Mucosa of gallbladder (tissue), 1 donor: ENCODE results near the gene DNPEP. TPM values are rescaled to one million over a fixed set of nuclear protein-coding genes. Genes with fewer than 3 reads are reported as not detected.

Experiments used
- DNase-seq: peaks from one replicate; pipeline ENCODE4 v3.0.0-alpha.2; 2020; ENCODE audit warnings: low spot score
- total RNA-seq: library from RNA; stranded (reverse); gene quantifications from one replicate; pipeline ENCODE4 v1.2.1, GENCODE V29; 2021
- donor health status: DM: no; HTN: no; CAD: no.

DNPEP gene
- total RNA-seq, 1 donor from 2014 or later, result 58.5 TPM

DNA sequence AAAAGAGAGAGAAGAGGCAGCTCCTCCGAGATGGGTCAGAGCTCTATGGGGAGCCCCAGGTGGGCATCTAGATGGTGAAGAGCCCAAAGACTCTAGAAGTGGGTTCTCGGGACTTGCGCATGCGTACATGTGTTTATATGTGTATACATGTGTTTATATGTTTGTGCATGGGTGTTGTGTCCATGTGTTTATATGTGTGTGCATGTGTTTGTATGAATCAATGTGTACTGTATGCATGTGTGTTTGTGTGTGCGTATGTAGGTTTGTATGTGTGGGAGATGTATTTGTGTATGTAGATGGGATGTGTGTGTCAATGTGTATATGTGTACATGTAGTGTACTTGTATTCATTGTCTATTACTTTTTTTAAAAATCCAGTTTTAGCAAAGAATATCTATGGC is 25.6 kb downstream of the DNPEP start:
- no peak for DNase-seq

DNA sequence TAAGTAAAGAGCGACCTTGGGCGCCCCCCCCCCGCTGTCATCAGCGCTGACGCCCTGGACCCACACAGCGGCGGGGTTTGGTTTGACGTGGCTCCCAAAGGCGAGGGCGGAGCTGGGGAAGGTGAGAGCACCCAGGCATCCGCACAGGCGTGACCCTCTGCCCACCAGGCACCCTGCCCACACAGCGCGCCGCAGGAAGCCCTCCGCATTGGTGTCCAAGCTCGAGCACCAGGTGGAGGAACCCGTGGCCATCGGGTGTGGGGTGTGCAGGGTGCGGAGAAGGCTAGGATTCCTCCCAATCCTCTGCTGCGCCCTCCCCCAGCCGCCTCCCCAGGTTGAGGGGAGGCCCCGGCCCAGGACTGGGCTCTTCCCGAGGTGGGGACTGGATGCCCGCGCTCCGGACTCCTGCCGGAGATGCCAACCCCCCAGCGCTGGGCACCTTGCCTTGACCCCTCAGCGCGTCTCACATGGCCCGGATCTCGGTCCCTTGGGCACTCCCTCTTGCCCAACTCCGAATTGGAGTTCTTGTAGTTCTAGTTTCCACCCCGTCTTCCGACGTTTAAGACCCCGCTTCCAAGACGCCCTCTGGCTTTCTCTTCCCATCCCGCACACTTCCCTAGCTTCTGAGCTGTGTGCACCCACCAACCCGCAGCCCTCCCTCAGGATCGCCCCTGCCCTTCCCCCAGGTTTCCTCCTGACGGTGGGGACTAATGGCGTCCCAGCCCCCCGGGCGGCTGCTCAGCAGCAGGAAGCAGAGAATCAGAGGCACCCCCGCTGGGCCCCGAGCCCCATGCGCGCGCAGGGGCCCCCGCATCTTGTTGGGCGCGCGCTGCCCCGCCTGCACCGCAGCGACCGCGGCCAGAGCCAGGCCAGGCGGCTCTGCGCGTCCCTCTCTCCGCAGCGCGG is 29.3 kb downstream of the DNPEP start:
- DNase-seq, result no peak

DNA sequence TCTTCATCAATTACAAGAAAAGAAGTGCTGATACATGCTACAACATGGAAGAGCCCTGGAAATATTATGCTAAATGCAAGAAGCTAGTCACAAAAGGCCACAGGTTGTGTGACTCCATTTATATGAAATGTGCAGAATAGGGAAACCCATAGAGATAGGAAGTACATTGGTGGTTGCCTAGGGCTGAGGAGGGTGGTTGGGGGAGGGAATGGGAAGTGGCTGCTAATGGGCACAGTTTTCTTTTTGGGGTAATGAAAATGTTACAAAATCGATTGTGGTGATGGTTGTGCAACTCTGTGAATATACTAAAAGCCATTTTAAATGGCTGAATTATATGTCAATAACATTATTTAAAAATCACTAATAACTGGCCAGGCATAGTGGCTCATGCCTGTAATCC is 30.9 kb downstream of the DNPEP start:
- DNase-seq, result no peak

DNA sequence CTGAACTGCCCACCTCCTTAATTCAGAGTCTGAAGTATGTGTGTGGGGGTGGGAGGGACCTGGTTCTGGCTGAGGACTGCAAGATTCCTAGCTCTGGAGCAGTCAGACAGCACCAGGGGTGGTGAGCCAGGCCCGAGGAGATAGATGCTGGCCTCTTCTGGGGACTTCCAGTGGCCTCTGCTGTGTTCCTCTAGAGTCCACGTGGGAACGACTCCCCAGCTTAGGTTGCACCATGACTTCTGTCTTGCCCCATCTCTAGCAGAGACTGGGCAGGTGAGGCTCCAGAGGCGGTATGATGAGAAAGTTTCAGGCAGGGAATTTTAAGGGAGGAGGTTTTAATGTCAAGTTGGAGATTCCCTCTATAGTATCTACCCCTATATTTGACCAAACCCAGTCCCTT is 33.1 kb downstream of the DNPEP start:
- DNase-seq, result no peak

DNA sequence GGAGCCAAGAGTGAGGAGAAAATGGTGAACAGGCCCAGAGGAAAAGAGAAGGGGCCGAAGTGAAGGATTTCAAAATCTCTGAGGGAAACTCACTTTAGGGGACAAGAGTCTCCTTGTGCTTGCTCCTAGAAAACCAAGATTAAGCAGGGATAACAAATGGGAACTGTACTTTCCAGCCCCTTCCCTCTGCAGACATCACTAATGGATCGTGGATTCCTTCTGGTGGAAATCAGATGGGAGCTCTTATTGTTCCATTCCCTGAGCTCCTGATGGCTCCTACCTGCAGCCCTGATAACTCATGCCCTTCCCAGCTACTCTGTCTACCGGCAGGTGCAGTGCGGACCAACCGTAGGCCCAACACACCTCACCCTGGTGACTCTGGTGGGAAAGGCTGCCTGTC is 34.6 kb downstream of the DNPEP start:
- DNase-seq, result no peak

DNA sequence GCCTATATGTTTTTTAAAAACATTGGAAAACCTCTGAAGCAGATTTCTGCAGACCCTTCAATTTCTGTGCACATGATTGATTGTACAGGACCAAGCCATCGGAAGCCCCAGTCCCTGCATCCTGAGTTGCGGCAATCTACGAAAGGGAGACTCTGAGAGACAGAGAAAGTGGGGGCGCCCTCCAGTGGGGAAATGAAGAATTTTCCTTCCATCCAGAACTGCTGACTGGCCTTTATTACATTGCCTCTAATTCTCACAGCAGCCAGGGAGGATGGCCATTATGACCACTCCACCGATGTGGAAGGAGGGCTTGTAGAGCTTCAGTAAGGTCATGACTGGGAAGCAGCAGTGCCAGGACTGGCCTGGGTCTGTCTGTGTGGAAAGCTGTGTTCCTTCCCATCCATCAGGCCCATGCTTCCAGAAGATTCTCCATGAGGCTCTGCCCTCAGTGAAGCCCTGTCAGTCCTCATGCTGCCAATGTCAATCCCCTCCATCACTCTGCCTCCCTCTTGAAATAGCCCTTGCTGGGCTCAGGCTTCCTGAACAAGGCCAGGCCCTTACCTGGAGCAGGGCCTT is 35.2 kb downstream of the DNPEP start:
- DNase-seq, result peak; percentile 60

DNA sequence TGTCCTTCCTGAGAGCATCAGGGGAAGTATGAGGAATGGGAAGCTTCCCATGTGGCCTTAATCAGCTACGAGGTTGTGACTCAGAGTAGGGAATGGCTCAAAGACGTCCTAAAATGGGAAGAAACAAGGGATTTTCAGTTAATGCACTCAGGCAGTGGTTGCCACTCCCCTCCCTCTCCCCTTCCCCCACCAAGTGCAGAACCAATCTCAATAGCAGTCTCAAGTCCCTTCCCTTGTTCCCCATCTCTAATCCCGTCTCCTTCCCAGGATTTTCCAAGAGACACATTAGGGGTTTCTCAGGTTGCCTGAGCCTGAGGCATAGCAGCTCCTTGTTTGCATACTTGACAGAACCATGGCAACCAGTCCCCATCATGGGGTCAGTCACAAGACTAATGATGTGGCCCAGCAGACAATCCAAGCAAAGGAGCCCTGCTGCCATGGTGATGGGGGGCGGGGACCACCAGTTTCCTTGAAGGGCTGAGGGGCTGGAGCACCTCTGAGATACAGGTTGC is 36.9 kb downstream of the DNPEP start:
- DNase-seq, result no peak

DNA sequence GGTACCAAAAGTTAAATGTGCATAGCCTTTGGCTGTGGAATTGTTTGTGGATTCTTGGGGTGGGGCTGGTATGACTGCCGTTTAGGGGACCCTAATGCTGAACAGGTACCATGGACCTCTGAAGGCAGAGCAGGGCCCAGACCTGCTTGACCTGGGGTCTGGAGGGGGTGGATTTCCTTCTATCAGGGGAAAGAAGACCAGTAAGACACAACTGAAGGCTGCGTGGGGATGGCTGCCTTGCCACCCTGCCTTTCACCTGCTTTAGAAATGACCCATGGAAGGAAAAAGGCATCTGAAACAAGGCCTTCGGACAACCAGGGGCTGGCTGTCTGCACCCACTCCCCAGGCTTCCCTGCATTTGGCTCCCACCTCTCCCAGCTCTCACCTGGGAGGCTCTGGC is 37.5 kb downstream of the DNPEP start:
- no peak for DNase-seq

DNA sequence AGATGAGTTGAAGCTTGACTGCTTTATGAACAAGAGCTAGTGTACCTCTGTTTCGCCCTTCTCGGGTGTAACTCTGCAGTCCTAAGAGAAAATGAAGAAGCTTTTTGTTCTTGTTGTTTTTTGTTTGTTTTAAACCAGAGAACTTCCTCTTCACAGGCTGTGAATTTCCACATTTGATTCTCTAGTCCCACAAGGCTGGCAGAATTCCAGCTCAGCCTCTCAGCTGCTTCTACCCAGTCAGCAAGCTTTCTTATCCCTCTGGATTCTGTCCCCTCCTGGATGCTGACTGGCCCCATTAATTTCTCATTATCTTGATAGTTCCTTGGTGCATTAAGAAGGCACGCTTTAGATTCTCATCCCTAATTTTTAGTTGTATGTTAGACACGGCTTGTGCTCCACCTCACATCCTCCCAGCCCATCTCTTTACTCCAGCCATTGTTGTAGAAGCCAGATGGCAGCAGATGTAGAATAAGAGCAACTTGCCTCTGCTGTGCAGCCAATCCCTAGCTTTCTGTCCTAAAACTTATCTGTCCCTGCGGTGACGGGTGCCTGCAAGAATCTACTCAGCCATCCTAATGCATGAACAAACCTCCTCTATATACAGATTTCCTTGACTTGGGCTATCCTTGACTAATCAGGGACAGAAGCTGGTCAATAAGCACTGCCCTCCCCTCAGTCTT is 42.8 kb downstream of the DNPEP start:
- DNase-seq, result peak; percentile 53

DNA sequence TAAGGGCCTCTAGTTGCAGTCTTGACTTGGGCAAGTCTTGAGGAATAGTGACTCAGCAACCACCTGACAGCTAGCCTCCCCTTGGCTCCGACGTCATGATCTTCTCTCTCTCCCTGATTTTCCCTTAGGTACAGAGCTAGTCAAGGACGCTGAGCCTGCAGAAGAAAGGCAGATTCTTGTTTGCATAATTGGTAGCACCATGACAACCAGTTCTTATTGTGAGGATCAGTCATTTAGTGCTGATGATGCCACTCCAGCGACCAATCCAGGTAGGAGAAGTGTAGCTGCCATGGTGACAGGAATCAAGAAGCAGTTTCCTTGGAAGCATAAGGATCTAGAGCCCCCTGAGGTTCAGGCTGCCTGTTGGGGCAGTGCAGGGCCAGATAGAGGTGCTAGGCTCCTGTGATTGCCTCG is 52.3 kb downstream of the DNPEP start:
- no peak for DNase-seq

DNA sequence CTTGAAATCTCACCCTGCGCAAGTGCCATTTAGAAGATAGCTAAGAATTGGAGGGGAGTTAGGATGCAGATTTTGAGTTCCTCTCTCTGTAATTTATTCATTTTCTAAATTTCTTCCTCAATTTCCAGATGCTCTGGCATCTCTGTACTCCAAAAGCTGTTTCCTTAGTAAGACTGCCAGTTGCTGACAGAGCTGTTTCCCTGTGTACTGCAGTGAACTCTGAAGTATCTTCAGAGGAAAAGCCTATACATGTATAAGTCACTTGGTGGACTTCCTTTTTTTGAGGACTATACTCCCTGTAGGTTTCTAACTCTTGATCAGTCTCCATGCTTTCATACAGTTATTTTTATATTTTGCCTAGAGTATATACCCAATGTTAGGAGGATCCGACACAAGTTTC is 53.6 kb downstream of the DNPEP start:
- no peak for DNase-seq

DNA sequence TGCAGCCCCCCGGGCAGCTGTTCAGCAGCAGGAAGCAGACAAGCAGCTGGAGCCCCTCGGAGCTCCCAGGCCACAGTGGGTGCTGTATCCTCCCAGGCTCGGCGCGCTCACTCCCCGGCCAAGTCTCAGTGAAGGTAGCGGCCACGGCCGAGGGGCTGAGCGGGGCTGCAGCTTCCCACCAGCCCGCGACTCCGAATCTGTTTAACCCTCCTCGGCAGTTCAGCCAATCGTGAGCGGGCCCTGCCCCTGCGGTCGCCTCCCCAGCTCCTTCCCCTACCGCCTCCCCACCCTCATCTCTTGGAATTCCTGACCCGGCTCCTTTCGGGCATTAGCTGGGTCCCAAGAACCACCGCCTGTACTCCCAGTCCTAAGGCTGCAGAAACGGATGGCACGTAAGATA is 55.2 kb downstream of the DNPEP start, which contains the start of gene RESP18:
TSS of gene RESP18 (minus strand) at position 203 of the 400 bp plus-strand sequence.
- DNase-seq, result no peak

DNA sequence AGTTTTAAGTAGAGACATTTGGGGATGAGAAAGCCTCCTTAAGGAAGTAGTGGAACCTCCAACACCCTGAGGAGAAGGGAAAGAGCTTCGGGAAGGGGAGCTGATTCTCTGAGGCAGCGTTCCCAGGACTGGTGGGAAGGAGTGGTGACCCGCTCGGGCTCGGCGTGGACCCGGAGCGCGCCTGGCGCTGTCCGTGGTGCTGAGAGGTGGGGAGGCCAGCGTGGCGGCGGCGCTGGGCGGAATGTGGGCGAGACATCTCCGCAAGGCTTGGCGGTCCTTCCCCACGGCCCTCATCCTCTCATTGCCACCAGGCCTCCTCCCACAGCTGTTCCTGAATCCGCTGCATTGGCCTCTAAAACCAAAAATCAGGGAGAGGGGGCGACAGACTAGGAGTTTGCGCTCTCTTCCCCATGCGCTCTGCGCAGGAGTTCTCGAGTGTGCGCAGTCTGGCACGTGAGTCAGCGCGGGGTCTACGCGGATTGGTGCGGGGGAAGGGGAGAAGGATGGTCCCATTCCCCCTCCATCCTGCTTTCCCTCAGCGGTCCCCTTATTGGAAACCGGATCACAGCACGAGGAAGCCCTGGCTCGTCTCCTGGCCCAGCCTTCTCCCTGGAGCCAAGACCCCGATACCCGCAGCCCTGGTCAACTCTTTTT is 56.0 kb downstream of the DNPEP start:
- peak; percentile 32 for DNase-seq

DNA sequence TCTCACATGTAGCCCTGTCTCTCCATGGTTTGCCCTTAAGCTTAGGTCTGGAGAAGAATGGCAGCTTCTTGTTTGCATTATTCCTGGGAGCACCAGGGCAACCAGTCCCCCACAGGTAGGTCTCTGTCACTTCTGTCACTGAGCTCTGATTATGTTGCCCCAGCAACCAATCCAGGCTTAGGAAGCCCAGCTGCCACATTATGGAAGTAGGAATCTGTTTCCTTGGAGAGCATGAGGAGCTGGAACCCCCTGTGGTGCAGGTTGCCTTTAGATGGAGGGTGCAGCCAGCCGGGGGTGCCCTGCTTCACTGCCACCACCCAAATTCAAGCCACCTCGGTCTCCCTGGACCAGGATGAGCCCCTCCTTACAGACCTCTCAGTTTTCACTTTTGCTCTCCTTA is 60.0 kb downstream of the DNPEP start:
- DNase-seq, result no peak

DNA sequence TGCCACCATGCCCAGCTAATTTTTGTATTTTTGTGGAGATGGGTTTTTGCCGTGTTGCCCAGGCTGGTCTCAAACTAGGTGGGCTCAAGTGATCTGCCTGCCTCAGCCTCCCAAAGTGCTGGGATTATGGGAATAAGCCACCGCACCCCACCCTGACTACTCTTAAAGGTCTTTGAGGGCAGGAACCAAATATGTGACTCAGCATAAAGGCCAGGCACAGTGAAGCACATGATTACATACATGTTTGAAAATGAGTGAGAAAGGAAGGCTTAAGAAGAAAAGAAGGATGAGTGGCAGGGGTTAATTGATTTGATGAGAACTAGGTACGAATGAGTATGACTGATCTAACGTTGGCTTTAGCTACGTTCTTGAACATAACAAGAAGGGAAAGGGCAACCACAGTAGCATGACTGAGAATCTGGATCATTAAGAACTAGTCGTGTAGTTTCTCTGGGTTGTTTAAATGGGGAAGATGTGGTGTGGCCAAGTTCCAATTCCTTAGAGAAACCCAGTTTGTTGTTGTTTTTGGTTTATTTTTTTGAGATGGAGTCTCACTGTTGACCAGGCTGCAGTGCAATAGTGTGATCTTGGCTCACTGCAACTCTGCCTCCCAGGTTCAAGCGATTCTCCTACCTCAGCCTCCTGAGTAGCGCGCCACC is 61.9 kb downstream of the DNPEP start:
- DNase-seq, result no peak

DNA sequence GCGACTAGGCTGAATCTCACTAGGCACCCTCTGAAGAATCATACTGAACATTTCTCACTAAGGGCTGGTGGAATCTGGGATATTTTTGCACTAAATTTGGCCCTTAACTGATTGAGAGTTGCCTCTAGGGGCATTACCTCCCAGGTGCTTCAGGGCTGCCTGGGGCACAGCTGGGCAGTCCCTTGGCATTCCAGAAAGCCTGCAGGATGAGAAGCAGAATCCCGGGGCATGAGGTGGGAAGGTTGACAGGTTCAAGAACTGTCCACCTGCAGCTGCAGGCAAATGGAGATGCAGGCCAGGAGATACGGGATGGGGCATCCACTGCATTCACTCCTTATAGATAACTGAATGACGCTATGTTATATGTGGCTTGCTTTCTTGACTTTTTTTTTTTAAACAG is 62.6 kb downstream of the DNPEP start:
- DNase-seq, result no peak

DNA sequence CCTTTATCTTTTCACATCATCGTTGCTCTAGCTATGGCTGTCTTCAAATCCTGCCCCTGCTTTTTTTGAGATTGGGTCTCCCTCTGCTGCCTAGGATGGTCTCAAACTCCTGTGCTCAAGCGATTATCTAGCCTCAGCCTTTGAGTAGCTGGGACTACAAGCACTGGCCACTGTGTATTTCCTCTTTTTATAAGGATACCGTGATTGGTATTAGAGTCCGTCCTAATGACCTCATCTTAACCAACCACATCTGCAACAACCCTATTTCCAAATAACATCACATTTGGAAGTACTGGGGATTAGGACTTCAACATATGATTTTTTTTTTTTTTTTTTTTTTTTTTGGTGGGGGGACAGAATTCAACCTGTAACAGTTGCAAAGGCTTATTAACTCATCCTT is 64.3 kb downstream of the DNPEP start:
- DNase-seq, result no peak
